HepG2 (cell line): ENCODE results near the gene SYNM. TPM values are rescaled to one million over a fixed set of nuclear protein-coding genes. Genes with fewer than 3 reads are reported as not detected.

ENCODE experiments used
- CBX5 ChIP-seq: sonication (generic); formaldehyde crosslinking; IDR thresholded peaks from 2 replicates; pipeline ENCODE4 v1.4.0; 2020; ENCODE audit warnings: missing genetic modification reagents, borderline replicate concordance
- DZIP1 ChIP-seq: sonication (generic); formaldehyde crosslinking; IDR thresholded peaks from 2 replicates; pipeline ENCODE4 v1.5.0; 2020; ENCODE audit warnings: mild to moderate bottlenecking, missing genetic modification reagents
- SP4 ChIP-seq: sonication (generic); formaldehyde crosslinking; IDR thresholded peaks from 2 replicates; pipeline ENCODE4 v1.8.1; 2023; ENCODE audit warnings: mild to moderate bottlenecking, missing genetic modification reagents
- ZBTB26 ChIP-seq: IDR thresholded peaks from 2 replicates; pipeline ENCODE4 v1.6.1; 2016; ENCODE audit warnings: missing compliant biosample characterization, missing genetic modification reagents, borderline replicate concordance
- ZBTB33 ChIP-seq: sonication (generic); formaldehyde crosslinking; IDR thresholded peaks from 2 replicates; pipeline ENCODE4 v1.4.0; 2020; ENCODE audit warnings: missing genetic modification reagents
- ZBTB34 ChIP-seq: sonication (generic); formaldehyde crosslinking; IDR thresholded peaks from 2 replicates; pipeline ENCODE4 v1.8.0; 2022; ENCODE audit warnings: mild to moderate bottlenecking, missing genetic modification reagents
- ZNF331 ChIP-seq: sonication (generic); formaldehyde crosslinking; IDR thresholded peaks from 2 replicates; pipeline ENCODE4 v1.4.0; 2020; ENCODE audit warnings: missing genetic modification reagents
- ZNF431 ChIP-seq: sonication (generic); formaldehyde crosslinking; IDR thresholded peaks from 2 replicates; pipeline ENCODE4 v1.9.0; 2022; ENCODE audit warnings: missing genetic modification reagents, low read depth, mild to moderate bottlenecking, borderline replicate concordance
- ZNF562 ChIP-seq: sonication (generic); formaldehyde crosslinking; IDR thresholded peaks from 2 replicates; pipeline ENCODE4 v1.8.0; 2022; ENCODE audit warnings: missing genetic modification reagents, borderline replicate concordance
- ZNF687 ChIP-seq: sonication (generic); formaldehyde crosslinking; IDR thresholded peaks from 2 replicates; pipeline ENCODE4 v1.5.1; 2020; ENCODE audit warnings: mild to moderate bottlenecking, missing genetic modification reagents, moderate library complexity
- ZNF691 ChIP-seq: sonication (generic); formaldehyde crosslinking; IDR thresholded peaks from 2 replicates; pipeline ENCODE4 v1.4.0; 2020; ENCODE audit warnings: missing genetic modification reagents, low read depth, mild to moderate bottlenecking, borderline replicate concordance
- ZNF7 ChIP-seq: IDR thresholded peaks from 2 replicates; pipeline ENCODE4 v1.6.1; 2016; ENCODE audit warnings: missing biosample characterization, missing genetic modification reagents
- ZNF704 ChIP-seq: sonication (generic); formaldehyde crosslinking; IDR thresholded peaks from 2 replicates; pipeline ENCODE4 v1.8.1; 2023; ENCODE audit warnings: mild to moderate bottlenecking, inconsistent platforms, moderate library complexity, missing genetic modification reagents, borderline replicate concordance
- ZNF775 ChIP-seq: sonication (generic); formaldehyde crosslinking; IDR thresholded peaks from 2 replicates; pipeline ENCODE4 v1.4.0; 2020; ENCODE audit warnings: missing genetic modification reagents, mild to moderate bottlenecking, moderate library complexity, borderline replicate concordance
- polyA plus RNA-seq, 8 experiments: library from polyadenylated mRNA; depleted of rRNA in 3 of 8; stranded (reverse) in 7 of 8; unstranded in 1 of 8; fragments of >200 nt; fragmentation: Illumina TruSeq in 4 of 8; extraction: Trizol in 4 of 8; gene quantifications; 2 replicates each; pipeline versions ENCODE4 v1.2.1 to v1.2.3, GENCODE V29; 2011 to 2016; ENCODE audit warnings: low read depth in 4 of 8, missing spikeins in 1 of 8, mixed read lengths in 1 of 8; ENCODE audit not compliant: insufficient read depth in 1 of 8
- total RNA-seq, 5 experiments: library from RNA; depleted of rRNA; stranded (reverse); fragments of >200 nt; fragmentation: Illumina TruSeq; extraction: Trizol; gene quantifications; 2 replicates each; pipeline ENCODE4 v1.2.3, GENCODE V29; 2016; ENCODE audit warnings: low read depth in 1 of 5

SYNM gene
- total and polyA plus RNA-seq, 2 of the 13 experiments (the other 11 are each of a cell fraction or from before 2014, with no cell fraction given) = 1.1 to 3.7 TPM

GRCh38 chr15:99131441-99132023 is 26.7 kb downstream of the SYNM start (continued):
- TF ChIP-seq ZBTB34 (CRISPR knock-in tag) (no peak), ZNF431 (CRISPR knock-in tag) (no peak), ZNF331 (CRISPR knock-in tag) (peak; percentile 25; the same call in 1 of the 2 replicates), ZBTB26 (CRISPR knock-in tag) (no peak), ZNF7 (CRISPR knock-in tag) (no peak), ZNF687 (CRISPR knock-in tag) (peak; percentile 94), ZBTB33 (CRISPR knock-in tag) (no peak), ZNF704 (CRISPR knock-in tag) (no peak), SP4 (CRISPR knock-in tag) (no peak), ZNF562 (no peak), CBX5 (CRISPR knock-in tag) (no peak), DZIP1 (0 out of 2 replicates have a peak, but pooled peaks have one; percentile 63), ZNF775 (CRISPR knock-in tag) (no peak), ZNF691 (CRISPR knock-in tag) (no peak; the same call in 1 of the 2 replicates)
